ENCODE measurements around the gene RPS2.
A peak's percentile ranks its signal among the peaks of the same experiment; 100 is the strongest.

The RPS2 gene

GRCh38 chr16:1998852-1999801 lies 34.5 kb upstream of the RPS2 start:
- no peak for DNase-seq

- DNase-seq = no peak
These were observed 33.8 kb upstream of the RPS2 start for GRCh38 chr16:1998360-1998835.

GRCh38 chr16:1997494-1998359 lies 33.1 kb upstream of the RPS2 start:
- DNase-seq = no peak

- no peak for DNase-seq
These were observed 29.1 kb upstream of the RPS2 start for GRCh38 chr16:1993731-1994131.

- DNase-seq = no peak
These were observed 28.2 kb upstream of the RPS2 start for GRCh38 chr16:1992704-1993317.

- DNase-seq = no peak
These were observed 27.5 kb upstream of the RPS2 start for GRCh38 chr16:1991948-1992703.

GRCh38 chr16:1991588-1991947 lies 26.9 kb upstream of the RPS2 start:
- no peak for DNase-seq

- DNase-seq = no peak
These were observed 26.5 kb upstream of the RPS2 start for GRCh38 chr16:1991135-1991551.

GRCh38 chr16:1990351-1991134 lies 25.9 kb upstream of the RPS2 start:
- DNase-seq = peak; percentile 47

- DNase-seq = no peak
These were observed 25.4 kb upstream of the RPS2 start for GRCh38 chr16:1990101-1990350.

GRCh38 chr16:1989209-1990100 lies 24.8 kb upstream of the RPS2 start, which contains the start of gene SYNGR3:
Gene SYNGR3, plus strand, starts transcription at chr16:1989970. Its CDS starts 133 bp downstream, at chr16:1990103.
- no peak for DNase-seq

- no peak for DNase-seq
These were observed 22.6 kb upstream of the RPS2 start for GRCh38 chr16:1987198-1987597.

- no peak for DNase-seq
These were observed 21.0 kb upstream of the RPS2 start for GRCh38 chr16:1985466-1986150.

- DNase-seq = no peak
These were observed 20.0 kb upstream of the RPS2 start for GRCh38 chr16:1984347-1985225.

GRCh38 chr16:1983544-1984346 lies 19.1 kb upstream of the RPS2 start, which contains the start of gene GFER:
Gene GFER, plus strand, starts transcription at chr16:1984193. Its CDS starts 26 bp downstream, at chr16:1984219.
- DNase-seq = peak; percentile 73

GRCh38 chr16:1982991-1983543 lies 18.4 kb upstream of the RPS2 start:
- no peak for DNase-seq

GRCh38 chr16:1982013-1982433 lies 17.4 kb upstream of the RPS2 start:
- no peak for DNase-seq

- no peak for DNase-seq
These were observed 16.8 kb upstream of the RPS2 start, which contains the start of gene NOXO1 for GRCh38 chr16:1981398-1981836. Gene NOXO1, minus strand, starts transcription at chr16:1981469. Its CDS starts 290 bp downstream, at chr16:1981179.

Data from NCI-H1436 (cell line).